NCI-H2171 treated with DMSO at 0.1 percent for 48 hours (cell line): Measurements from ENCODE around the gene SCART1.
"Not testable (repeated sequence)": the region's sequence is repeated elsewhere in the genome, so short reads cannot be mapped to it uniquely, and the experiment has no call there.

Experiments
- DNase-seq: peaks from one replicate; lab custom pipeline; 2025; lab: John Stamatoyannopoulos, UW

Gene SCART1

DNA sequence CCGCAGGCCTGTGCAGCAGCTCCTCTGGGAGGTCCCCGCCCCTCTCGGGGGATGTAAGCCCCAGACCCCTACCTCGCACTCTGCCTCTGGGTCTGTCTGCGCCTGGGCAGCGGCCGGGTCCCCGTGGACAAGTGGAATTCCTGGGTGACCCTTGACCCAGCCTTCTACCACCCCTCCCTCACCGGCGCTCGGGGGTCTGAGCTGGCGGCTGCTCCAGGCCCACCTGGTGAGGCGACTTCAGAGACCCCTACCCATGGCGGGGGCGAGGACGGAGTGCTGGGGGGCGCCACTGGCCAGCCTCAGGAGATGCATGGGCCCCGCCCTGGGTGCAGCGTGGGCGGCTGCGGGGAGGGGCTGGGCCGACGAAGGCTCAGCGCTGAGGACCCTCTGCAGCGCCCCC is 21.0 kb upstream of the SCART1 start:
- not testable (repeated sequence) for DNase-seq

DNA sequence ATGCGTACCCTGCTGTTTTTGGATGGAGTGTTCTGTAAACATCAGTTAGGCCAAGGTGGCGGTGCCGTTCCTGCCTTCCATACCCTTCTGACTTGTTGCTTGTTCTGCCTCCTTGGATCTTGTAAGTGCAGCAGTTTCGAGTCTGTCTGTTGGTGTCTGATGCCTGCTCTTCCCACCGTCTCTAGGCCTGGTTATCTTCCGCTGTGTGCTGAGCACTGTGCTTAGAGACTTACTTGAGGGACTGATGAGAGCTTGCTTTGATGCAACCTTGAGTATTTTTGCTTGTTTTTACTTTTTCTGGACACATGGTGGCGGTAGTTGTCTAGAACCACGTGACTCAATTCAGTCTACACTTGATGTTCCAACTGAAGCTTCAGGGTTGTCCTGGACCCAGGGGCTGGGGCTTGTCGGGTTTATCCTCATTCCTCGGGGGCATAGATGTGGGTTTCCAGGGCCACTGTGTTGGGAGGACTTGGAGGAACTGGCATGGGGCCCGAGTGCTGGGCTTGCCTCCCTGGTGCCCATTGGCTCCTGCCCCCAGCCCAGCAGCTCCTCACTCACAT is 15.0 kb upstream of the SCART1 start:
- DNase-seq = no peak

DNA sequence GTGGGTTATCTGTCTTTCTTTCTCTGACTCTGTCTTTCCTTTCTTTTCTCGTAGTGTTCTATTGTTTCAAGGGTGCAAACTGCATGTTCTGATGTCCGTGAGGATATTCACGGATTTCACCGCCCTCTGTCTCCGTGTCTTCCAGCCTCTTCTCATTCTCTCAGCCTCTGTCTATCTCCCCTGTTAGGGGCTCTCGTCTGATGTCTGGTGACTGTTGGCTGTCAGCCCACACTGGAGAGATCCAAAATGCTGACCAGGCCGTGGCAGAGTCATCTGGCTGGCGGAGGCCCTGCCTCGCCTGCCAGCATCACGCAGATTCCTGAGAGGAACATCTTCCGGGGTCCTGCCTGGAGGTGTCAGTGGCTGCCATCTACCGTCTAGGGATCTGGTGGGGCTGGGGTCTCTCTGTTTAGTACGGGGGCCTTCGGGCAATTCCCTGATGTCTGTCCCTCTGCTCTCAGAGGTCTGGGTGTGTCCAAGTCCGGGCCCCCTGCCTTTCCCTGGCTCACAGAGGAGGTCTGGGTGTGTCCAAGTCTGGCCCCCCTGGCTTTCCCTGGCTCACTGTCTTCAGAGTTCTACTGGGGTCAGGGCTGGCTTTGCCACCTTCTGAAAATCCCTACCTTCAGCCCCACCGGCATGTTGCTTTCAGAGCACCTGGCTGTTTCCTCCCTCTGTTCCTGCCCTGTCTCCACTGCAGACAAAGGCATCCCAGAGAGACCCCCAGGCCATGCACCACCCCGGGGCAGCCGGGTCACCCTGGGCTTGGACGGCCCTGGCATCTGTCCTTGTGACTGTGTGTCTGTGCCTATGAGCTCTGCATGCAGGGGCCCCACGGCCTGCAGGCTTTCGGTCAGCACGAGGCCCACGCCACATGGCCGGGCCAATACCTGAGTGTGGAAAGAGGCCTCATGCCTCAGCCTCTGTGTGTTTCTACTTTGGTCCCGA is 14.0 kb upstream of the SCART1 start:
- no peak for DNase-seq

DNA sequence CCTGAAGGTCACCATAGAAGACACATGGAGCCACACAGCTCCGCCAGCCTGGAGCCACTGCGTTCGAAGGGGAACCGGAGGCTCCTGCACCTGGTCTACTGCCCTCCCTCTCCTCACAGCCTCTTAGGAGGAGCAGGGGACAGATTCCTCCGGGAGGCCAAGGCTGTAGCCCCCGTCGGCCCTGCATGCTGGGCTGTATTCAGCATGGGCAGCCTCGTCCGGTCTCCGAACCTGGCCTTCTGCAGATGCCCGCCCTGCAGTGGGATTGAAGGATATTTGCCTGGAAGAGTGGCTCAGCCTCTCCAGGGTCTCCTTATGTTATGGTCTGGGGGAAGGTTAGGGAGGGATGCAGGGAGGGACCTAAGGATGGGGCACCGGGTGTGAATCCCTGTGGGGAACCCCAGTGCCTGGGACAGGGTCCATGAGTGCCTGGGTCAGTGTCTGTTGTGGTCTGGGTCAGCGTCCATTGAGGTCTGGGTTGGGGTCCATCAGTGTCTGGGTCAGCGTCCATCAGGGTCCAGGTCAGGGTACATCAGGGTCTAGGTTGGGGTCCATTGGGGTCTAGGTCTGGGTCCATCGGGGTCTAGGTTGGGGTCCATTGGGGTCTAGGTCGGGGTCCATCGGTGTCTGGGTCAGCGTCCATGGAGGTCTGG is 13.0 kb upstream of the SCART1 start:
- no peak for DNase-seq

DNA sequence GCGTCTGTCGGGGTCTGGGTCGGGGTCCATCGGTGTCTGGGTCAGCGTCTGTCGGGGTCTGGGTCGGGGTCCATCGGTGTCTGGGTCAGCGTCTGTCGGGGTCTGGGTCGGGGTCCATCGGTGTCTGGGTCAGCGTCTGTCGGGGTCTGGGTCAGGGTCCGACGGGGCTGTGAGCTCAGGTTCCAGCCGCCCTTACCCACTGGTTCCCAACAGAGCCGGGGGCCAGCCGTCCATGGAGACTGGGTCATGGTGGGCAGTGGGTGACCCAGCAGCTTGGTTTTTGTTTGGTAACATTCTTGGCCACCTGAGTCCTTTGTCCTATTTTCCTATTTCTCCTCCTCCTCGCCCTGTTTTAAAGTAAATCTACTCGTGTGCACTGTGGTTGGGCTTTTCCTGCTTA is 12.4 kb upstream of the SCART1 start:
- DNase-seq = not testable (repeated sequence)

DNA sequence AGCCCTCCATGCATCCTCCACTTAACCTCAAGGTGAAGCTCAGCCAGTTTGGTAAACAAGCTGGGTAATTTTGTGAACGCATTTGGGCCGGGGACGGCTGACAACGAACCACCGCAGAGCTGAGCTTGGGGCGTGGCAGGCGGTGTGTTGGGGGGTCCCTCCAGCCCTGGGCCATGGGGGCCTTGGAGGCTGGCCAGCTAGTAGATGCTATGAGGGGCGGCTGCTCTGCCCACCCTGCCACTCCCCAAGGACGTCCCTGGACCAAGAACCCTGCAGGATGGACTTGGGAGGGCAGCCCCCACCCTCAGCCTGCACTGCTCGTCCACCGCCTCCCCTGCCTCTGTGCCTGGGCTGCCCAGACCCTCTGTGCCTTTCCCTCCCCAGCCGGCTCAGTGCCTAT is 12.0 kb upstream of the SCART1 start:
- no peak for DNase-seq

DNA sequence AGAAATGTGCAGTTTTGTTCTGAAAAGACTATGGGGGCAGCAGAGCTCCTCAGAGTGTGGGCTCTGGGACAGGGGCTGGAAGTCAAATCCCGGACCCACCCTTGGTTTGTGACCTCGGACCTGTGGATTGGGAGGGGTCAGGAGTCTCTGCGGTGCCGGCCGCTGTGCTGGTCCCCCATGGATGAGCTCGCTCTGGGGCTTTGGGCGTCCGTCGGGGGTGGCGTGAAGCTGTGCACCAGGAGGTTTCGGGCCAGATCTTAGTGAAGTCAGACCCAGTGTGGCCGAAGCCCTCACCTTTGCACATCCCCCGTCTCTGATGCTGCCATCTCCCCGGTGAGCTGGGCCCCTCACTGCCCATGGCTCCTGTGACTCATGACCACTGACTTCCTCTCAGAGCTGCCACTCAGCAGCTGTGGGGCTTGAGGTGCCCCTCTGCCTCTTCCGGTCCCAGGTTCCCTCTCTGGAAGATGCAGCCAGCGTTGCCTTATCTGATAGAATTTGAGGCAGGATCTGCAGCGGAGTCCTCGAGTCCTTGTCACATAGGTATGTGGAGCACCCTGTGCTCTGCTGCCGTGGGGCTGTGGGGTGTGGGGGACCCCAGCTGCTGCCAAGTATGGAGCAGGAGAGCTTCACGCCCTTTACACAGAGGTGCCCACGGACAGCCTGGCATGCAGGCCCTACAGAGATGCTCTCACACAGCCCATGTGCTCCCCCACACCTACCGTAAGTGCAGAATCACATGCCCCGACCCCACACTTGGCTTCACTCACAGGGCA is 11.4 kb upstream of the SCART1 start:
- DNase-seq = no peak

DNA sequence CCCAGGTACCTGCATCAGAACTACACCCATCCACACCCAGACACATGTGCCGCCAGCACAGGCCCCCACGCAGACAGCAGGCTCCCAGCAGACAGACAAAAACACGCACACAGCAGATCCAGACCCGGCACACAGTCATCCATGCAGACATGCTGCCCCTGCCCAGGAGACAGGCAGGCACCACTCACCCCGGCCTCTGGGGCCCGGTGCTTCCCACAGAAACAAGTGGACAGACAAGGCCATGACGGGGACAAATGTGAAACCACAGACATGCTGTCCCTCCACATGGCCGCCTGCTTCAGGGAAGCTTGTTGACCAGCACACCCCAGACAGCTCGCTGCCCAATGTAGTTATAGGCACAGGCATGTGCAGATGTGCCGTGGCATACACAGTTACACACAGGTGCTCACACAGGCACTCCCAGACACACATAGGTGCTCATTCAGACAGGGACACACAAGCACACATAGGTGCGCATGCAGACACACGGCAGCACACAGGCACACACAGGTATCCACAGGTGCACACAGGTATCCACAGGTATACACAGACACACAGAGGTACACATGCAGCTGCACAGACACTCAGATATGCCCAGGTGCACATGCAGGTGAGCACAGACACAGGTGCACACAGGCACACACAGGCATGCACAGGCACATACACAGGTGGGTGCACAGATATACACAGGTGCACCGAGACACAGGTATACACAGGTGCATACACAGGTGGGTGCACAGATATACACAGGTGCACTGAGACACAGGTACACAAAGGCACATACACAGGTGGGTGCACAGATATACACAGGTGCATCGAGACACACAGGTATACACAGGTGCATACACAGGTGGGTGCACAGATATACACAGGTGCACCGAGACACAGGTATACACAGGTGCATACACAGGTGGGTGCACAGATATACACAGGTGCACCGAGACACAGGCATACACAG is 10.5 kb upstream of the SCART1 start:
- DNase-seq = no peak

DNA sequence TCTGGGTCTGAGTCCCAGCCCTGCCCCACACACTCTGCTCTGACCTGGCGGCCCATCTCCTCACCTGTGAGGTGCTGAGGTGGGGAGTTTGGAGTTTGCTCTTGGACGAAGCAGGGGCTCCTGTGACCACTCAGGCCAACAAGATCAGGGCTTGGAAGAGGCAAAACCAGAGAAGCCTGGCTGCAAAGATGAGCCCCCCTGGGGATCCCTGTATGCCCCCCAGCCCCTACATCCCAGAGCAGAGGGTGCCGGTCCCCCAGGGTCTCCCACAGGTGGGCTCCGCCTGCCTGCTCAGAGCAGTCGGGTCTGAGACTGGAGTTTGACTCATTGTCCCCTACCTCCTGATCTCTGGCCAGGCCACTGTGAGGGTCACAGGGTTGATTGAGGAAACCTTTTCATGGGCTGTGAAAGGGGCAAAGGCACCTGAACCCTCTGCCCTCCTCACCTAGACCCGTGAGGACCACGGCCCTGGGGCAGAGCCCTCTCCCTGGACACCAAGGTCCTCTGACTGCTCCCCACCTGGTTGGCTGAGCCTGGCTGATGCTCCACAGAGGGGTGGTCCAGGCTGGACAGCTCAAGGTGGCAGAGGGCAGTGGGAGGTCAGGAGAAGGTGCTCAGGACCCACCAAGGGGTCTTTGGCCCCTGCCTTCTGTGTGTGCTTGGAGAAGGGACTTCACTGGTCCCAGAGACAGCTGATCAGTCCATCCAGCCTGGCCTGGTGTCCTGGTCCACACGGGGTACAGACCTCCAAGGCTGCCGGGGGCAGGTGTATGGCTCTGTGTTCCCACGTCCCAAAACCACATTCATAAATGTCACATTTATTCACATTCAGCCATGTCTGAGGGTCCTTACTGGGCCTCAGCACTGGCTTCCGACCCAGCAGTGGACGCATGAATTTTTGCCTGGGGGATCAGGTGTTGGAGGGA is 9.1 kb upstream of the SCART1 start:
- DNase-seq = no peak

DNA sequence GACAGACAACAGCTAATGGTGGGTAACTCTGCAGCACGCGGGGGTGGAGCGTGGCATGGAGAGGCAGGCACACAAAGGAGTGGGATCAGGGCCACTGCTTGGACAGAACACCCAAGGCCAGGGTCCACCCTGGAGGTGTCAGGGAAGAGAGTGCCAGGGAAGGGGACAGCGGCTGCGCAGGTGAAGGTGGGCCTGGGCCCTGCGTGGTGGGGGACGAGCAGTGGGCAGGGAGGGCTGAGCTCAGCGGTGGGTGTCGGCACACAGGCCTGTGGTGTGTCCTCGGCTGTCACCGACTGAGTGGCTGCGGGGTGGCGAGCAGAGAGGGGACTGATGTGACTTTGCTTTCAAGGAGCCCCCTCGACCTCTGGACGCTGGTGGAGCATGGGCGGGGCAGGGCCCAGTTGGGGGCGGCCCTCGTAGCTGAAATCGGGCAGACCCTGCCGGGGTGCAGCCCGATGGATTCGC is 8.4 kb upstream of the SCART1 start:
- no peak for DNase-seq

DNA sequence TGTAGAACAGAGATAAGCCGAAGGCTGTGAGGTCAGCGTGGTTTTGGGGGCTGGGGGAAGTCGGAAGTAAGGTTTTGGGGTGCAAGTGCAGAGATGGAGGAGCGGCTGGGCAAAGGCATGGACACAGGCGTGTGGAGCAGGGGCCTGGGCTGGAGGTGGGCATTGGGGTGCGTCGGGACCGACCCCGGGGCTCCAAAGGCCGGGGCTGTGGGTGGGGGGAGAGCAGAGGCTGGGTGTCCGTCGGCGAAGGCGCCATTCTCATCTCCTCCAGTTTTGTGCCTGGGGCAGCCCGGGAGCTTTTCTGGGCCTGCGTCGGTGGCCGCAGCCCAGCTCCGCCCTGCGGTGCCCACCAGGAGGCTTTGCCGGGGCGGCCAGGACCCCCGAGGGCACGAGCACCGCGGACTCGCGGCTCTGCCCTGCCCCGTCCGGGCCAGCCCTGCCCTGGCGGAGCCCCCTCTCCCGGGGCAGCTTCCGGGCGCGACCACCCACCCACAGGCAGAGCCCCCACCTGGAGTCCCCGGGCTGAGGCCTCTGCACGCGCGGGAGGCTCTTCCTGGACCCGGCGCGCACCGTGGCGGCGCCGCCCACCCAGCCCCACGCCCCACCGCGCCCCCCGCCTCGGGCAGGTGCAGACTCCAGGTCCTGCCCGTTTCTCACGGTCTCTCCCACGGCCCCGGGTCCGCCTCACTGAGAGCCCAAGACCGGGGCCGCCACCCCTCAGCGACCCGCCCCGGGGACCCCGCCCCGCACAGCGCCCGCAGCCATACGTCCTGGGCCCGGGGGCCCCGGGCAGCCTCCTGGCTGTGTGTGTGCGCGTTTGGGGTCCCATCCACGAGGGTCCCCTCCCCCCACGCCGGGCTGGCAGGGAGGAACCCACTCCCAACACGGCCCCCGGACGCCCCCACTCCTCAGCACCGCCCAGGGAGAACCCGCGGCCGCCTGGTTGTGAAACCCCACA is 7.7 kb upstream of the SCART1 start:
- DNase-seq = no peak

DNA sequence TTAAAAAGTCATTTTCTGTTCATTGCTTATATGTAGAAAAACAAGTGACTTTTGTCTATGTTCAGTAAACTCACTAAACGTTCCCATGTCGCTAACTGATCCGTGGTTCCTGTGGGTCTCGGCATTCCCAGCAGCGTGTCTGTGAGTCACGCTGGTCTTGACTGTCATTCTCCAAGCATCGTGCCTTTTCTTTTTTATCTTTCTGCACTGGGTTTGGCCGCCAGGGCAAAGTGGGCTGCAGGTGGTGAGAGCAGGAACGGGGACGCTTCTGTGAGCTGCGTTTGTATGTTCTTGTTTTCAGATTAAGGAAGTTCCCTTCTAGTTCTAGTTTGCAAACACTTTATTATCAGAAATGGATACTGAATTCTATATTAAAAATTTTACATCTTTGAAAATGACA is 6.8 kb upstream of the SCART1 start:
- no peak for DNase-seq

DNA sequence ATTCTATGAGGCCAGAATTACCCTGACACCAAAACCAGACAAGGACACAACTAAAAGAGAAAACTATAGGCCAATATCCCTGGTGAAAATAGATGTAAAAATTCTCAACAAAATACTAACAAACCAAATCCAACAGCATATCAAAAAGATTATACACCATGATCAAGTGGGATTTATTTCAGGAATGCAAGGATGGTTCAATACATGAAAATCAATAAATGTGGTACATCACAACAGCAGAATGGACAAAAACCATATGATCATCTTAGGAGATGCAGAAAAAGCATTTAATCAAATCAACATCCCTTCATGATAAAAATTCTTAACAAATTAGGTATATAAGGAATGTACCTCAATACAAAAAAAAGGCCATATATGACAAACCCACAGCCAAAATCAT is 5.6 kb upstream of the SCART1 start:
- DNase-seq = no peak

DNA sequence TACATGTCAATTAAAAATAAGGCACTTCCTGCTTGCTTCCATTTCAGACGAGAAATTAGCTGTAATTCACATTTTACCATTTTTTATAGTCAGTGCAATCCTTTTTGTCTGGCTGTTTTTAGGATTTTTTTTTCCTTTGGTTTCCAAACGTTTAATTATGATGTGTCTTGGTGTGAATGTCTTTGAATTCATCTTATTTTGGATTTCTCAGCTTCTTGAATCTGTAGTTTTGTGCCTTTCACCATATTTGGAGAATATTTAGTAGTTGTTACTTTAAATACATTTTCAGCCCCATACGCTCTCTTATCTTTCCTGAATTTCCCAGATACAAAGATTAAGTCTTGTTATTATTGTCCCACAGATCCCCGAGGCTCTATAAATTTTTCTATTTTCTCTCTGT is 2.4 kb upstream of the SCART1 start:
- no peak for DNase-seq

DNA sequence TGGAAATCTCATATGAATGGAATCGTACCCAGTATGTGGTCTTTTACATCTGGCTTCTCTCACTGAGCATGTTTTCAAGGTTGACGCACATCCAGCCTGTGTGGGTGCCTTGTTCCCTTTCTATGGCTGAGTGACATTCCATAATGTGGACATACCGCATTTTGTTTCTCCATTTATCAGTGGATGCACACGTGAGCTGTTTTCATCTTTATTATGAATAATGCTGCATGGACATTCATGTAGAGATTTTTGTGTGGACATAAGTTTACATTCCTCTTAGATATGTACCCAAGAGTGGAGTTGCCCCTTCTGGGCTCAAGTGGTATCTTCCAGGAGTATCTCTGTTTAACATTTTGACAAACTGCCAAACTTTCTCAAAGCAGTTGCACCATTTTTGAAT is 1.3 kb upstream of the SCART1 start:
- DNase-seq = no peak

DNA sequence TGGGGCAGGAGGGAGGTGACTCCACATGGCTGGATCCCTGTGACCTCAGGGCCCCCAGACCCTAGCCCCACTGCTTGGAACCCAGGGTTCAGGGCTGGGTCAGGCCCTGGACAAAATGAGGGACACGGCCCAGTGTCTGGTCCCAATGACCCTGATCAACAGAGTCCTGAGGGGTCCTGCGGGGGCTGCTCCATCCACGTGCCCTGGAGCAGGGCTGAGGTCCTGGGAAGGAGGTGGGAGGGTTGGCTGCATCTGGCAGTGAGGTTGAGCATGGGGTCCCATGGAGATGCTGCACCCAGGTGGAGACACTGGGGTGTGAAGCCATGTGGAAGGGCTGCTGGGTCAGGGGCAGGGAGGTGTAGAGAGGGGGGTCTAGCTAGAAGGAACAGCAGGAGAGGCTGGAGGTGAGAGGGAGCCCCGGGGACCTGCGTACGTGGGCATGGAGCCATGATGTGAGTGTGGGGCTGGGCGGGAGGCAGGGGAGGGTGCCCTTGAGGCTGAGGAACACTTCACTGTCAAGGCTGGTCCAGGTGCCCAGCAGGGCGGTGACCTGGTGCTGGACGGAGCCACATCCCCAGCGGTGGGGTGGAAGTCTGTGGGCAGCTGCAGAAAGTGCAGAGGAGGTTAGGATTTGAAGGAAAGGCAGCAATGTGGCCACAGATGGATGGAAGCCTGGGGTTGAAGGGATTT is 604 bp downstream of the SCART1 start:
- DNase-seq = no peak

DNA sequence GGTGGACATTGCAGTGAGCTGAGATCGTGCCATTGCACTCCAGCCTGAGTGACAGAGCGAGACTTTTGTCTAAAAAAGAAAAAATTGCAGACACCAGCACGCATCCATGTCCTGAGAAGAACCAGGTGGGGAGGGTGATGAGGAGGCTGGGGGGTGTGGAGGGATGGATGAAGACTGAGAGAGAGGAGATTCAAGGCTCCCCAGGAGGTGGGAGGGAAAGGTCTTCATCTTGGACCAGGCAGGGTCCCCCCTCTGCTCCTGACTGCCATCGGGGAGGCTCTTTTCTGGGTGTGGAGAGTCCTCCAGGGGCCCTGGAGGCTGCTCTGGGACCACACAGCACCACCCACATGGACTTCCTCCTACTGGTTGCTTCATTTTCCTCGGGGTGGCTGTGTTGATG is 1.5 kb downstream of the SCART1 start:
- DNase-seq = no peak

DNA sequence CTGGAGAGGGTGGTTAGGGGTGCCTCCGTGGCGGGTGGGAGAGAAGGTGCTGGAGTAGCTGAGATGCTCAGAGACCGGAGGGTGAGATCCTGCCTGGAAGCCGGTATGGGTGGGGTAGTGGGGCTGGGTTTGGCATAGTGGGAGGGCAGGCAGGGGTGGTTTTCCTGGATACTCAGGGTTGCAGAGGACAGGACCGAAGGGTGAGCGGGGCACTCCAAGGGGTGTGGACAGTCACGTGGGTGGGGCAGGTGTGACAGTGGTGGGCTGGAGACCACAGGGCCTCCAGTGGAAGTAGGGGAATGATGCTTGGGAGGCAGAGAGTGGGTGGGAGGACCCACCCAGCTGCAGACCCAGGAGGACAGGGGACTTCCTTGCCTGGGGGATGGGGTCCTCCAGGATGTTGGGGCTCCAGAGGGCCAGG is 1.9 kb downstream of the SCART1 start:
- no peak for DNase-seq
